ENCODE results near the gene CANX.

- TF ChIP-seq CTCF (IDR thresholded peaks at IDR 0.05) (no peak), POLR2A (IDR thresholded peaks at IDR 0.05) (no peak)
Observed at GRCh38 chr5:179762079-179762780, 63.5 kb downstream of the CANX start.
